ENCODE data around the gene AGAP1.

The AGAP1 gene

DNA sequence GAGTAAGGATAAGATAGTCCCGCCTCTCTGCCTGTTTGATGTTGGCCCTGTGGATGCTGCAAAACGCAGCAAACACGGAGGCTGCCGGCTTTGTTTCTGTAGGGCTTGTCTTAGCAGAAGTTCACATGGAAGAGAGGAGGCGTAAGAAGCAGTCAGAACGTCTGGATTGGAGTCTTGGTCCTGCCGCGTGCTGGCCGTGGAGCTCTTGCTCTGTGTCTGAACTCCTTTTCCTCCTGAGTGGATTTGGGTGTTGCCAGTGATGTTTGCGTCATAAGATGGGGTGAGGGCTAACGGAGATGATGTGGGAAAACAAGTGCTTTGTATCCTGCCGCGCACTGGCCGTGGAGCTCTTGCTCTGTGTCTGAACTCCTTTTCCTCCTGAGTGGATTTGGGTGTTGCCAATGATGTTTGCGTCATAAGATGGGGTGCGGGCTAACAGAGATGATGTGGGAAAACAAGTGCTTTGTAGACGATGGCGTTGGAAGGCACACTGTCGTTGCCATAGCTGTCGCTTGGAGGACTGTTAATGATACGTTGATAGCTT is 240.9 kb downstream of the AGAP1 start:
- Mint-ChIP-seq H3K36me3 (ENCODE audit: insufficient read depth) (peaks cover 4% of the 10 kb centered on the region), H3K4me1 (no peaks in the 10 kb centered on the region)
- DNase-seq (ENCODE audit: low spot score in 2 of 2): no peak

DNA sequence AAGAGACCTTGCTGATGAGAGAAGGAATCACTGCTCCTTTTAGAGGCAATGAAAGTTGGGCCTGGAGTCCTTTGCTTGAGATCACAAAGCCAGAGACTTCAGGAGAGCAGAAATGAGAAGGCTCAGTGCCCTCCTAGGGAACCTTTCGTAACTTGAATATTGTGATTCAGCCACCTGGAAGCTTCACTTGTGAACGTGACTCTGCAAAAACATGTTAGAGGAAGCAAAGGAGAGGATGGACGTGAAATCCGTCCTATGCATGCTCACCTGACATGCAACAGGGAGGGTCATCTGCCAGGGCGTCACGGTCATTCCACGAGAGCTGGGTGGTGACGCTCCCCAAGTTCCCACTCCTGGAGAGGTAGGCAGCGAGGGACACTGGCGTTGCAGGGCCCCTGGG is 243.6 kb downstream of the AGAP1 start:
- H3K36me3 Mint-ChIP-seq (ENCODE audit: insufficient read depth): peaks cover 7% of the 10 kb centered on the region
- H3K27ac Mint-ChIP-seq (ENCODE audit: low read depth): no peak overlapping the region
- ATAC-seq (replicated peaks; ENCODE audit: extremely low read depth, poor library complexity, severe bottlenecking): no peak

More for the DNA sequence above, 240.9 kb downstream of the AGAP1 start:
- no peak overlapping the region for H3K4me3 Mint-ChIP-seq
- no peaks in the 10 kb centered on the region for H3K27me3 Mint-ChIP-seq
- ATAC-seq (replicated peaks; ENCODE audit: extremely low read depth, poor library complexity, severe bottlenecking): no peak
- H3K27ac Mint-ChIP-seq (ENCODE audit: low read depth): no peak overlapping the region
- H3K9me3 Mint-ChIP-seq: no peaks in the 10 kb centered on the region

DNA sequence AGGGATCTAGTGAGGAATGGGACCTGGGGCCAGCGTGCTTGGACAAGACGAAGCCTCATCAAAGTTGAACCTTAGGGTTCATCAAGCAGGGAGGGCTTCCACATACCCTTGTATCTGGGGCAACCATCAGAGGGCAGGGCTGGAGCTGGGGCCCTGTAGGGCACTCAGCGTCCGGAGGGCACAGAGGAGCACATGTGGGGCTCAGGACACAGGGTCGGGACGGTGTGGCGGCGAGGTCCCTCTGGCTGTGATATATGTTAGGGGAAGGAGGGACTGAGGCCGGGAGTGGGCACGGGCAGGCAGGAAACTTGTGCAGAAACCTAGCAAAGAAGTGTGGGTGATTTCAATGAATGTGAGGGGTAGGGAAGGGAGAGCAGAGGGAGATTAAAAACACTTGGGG is 244.0 kb downstream of the AGAP1 start:
- no peak overlapping the region for H3K4me3 Mint-ChIP-seq
- ATAC-seq (replicated peaks; ENCODE audit: extremely low read depth, poor library complexity, severe bottlenecking): no peak
- no peak overlapping the region for H3K27ac Mint-ChIP-seq (ENCODE audit: low read depth)
- no peaks in the 10 kb centered on the region for H3K4me1 Mint-ChIP-seq
- H3K27me3 Mint-ChIP-seq: no peaks in the 10 kb centered on the region
- H3K36me3 Mint-ChIP-seq (ENCODE audit: insufficient read depth): peaks cover 7% of the 10 kb centered on the region
- no peak for DNase-seq (ENCODE audit: low spot score in 2 of 2)
- H3K9me3 Mint-ChIP-seq: no peaks in the 10 kb centered on the region

More for the DNA sequence above, 243.6 kb downstream of the AGAP1 start:
- DNase-seq (ENCODE audit: low spot score in 2 of 2): no peak
- no peaks in the 10 kb centered on the region for H3K9me3 Mint-ChIP-seq
- no peaks in the 10 kb centered on the region for H3K27me3 Mint-ChIP-seq
- H3K4me1 Mint-ChIP-seq: no peaks in the 10 kb centered on the region
- no peak overlapping the region for H3K4me3 Mint-ChIP-seq

DNA sequence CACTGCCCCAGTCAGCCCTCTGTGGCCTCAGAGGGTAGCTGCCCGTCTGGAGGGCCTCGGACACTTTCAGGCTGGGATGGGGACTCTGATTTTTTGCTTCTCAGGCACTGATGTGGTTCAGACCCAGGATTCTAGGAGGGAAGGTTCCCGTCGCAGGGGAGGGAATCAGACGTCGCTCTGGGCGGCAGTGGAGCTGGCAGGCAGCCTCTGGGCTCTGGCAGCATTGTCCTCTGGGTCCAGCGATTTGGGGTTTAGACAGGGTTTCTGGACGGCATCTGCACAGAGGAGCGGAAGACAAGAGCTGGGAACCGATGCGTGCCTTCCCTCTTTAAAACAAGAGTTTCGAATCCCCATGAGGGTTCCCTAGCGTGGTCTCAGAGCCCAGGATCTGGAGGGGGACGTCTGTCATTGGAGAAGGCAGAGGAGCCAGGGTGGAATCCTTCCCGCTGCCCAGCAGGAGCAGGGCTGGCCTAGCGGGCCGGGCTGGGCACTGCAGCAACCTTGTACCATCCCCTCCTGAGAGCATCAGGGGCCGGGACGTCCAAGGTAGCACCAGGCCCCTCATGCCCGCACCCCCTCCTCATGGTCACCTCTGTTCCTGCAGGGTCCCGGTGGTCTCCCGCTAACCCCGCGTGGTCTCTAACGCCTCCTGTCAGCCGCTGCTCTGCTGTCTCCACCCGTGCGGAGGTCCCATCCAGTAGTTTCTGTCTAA is 246.0 kb downstream of the AGAP1 start:
- no peak overlapping the region for H3K4me3 Mint-ChIP-seq
- H3K27ac Mint-ChIP-seq (ENCODE audit: low read depth): no peak overlapping the region
- DNase-seq (ENCODE audit: low spot score in 2 of 2): no peak
- ATAC-seq (replicated peaks; ENCODE audit: extremely low read depth, poor library complexity, severe bottlenecking): no peak
- no peaks in the 10 kb centered on the region for H3K9me3 Mint-ChIP-seq
- peaks cover 12% of the 10 kb centered on the region for H3K36me3 Mint-ChIP-seq (ENCODE audit: insufficient read depth)
- H3K4me1 Mint-ChIP-seq: no peaks in the 10 kb centered on the region
- no peaks in the 10 kb centered on the region for H3K27me3 Mint-ChIP-seq

DNA sequence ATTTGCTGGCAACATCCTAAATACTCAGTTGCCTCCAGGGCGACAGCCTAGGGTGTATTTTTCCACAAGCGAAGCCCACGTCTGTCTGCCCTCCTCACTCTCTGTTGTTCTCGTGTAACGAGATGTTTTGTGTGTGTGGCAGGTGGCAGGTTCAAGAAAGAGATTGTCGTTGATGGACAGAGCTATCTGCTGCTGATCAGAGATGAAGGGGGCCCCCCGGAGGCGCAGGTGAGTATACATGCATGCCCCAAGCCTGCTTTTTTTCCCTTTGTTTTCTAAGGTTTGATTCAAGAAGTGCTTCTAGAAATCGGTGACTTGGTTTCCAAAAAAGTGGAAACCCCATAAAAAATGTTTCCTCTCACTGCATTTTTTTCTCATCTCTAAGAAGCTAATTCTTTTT is 247.0 kb downstream of the AGAP1 start:
- H3K27me3 Mint-ChIP-seq: no peaks in the 10 kb centered on the region
- no peak overlapping the region for H3K4me3 Mint-ChIP-seq
- DNase-seq (ENCODE audit: low spot score in 2 of 2): no peak
- no peak overlapping the region for H3K27ac Mint-ChIP-seq (ENCODE audit: low read depth)
- no peak for ATAC-seq (replicated peaks; ENCODE audit: extremely low read depth, poor library complexity, severe bottlenecking)
- no peaks in the 10 kb centered on the region for H3K4me1 Mint-ChIP-seq
- no peaks in the 10 kb centered on the region for H3K9me3 Mint-ChIP-seq
- H3K36me3 Mint-ChIP-seq (ENCODE audit: insufficient read depth): peaks cover 14% of the 10 kb centered on the region

DNA sequence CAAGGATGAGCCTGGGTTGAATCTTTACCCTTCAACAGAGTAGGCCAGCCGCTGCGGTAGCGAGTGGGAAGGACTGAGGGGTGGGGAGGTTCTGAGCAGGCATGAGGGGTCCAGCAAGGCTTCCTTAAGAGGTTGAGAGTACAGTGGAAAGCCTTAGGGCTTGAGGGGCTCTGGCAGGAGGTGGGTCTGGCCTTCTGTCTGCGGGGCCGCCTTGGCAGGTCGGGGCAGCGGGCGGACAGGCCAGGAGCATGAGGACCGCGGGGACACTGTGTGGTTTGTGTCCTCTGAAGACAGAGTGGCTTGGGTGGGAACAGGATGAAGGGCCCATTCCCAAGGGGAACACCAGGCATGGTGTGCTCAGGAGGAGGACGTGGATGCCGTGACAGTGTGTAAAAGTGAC is 250.3 kb downstream of the AGAP1 start:
- DNase-seq (ENCODE audit: low spot score in 2 of 2) (no peak), ATAC-seq (replicated peaks; ENCODE audit: extremely low read depth, poor library complexity, severe bottlenecking) (no peak)
- H3K36me3 Mint-ChIP-seq (ENCODE audit: insufficient read depth): peaks cover 15% of the 10 kb centered on the region
- no peak overlapping the region for H3K27ac Mint-ChIP-seq (ENCODE audit: low read depth)
- no peak overlapping the region for H3K4me3 Mint-ChIP-seq
- H3K27me3 Mint-ChIP-seq: no peaks in the 10 kb centered on the region
- no peaks in the 10 kb centered on the region for H3K9me3 Mint-ChIP-seq
- H3K4me1 Mint-ChIP-seq: no peaks in the 10 kb centered on the region

DNA sequence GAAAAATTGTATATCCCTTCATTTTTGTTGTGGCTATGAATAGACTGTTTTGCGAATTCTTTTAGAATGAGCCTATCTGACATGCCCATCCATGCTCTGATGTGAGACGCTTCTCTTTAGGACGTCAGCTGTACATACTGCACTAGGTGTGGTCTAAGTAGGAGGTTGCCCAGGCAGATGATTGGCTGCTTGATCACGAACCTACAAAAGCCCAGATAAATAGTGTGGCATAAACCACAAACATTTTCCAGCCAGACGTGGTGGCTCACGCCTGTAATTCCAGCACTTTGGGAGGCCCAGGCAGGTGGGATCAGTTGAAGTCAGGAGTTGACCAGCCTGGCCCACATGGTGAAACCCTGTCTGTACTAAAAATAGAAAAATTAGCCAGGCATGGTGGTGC is 251.8 kb downstream of the AGAP1 start:
- no peak for ATAC-seq (replicated peaks; ENCODE audit: extremely low read depth, poor library complexity, severe bottlenecking)
- H3K27me3 Mint-ChIP-seq: no peaks in the 10 kb centered on the region
- H3K4me3 Mint-ChIP-seq: no peak overlapping the region
- no peaks in the 10 kb centered on the region for H3K4me1 Mint-ChIP-seq
- H3K9me3 Mint-ChIP-seq: no peaks in the 10 kb centered on the region
- no peak for DNase-seq (ENCODE audit: low spot score in 2 of 2)
- H3K36me3 Mint-ChIP-seq (ENCODE audit: insufficient read depth): peaks cover 17% of the 10 kb centered on the region
- no peak overlapping the region for H3K27ac Mint-ChIP-seq (ENCODE audit: low read depth)

DNA sequence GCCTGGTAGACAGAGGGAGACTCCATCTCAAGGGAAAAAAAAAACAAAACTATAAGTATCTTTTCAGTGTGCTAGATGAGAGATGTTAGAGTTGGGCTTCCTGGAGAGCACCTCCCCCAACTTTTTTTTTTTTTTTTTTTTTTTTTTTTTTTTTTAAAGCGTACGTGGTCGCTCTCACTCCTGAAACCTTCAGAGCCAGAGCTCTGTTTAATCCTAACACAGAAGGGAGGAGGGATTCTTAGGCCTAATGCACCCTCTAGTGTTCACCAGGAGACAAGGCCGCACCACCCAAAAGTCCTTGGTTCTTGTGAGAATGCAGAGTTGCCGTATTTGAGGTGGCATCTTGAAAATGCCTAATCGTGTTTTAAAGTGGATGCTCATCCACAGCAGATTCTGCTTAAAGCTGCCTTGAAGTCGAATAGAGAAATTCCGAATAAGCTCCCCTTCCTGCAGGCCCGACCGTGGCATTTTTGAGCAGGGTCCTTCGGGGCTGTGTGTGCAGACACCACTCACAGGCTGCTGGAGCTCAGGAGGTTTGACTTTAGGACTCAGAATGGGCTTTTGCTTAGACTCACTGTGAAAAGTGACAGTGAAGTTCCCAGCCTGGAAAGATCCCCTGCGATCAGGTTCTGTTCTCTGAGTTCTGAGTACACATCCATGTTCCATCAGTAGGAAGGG is 252.6 kb downstream of the AGAP1 start:
- Mint-ChIP-seq H3K4me1 (no peaks in the 10 kb centered on the region), H3K27ac (ENCODE audit: low read depth) (no peak overlapping the region), H3K9me3 (no peaks in the 10 kb centered on the region), H3K27me3 (no peaks in the 10 kb centered on the region), H3K36me3 (ENCODE audit: insufficient read depth) (peaks cover 15% of the 10 kb centered on the region), H3K4me3 (no peak overlapping the region)
- ATAC-seq (replicated peaks; ENCODE audit: extremely low read depth, poor library complexity, severe bottlenecking) (no peak), DNase-seq (ENCODE audit: low spot score in 2 of 2) (peak in 1 of 2 donors; percentile 35)

DNA sequence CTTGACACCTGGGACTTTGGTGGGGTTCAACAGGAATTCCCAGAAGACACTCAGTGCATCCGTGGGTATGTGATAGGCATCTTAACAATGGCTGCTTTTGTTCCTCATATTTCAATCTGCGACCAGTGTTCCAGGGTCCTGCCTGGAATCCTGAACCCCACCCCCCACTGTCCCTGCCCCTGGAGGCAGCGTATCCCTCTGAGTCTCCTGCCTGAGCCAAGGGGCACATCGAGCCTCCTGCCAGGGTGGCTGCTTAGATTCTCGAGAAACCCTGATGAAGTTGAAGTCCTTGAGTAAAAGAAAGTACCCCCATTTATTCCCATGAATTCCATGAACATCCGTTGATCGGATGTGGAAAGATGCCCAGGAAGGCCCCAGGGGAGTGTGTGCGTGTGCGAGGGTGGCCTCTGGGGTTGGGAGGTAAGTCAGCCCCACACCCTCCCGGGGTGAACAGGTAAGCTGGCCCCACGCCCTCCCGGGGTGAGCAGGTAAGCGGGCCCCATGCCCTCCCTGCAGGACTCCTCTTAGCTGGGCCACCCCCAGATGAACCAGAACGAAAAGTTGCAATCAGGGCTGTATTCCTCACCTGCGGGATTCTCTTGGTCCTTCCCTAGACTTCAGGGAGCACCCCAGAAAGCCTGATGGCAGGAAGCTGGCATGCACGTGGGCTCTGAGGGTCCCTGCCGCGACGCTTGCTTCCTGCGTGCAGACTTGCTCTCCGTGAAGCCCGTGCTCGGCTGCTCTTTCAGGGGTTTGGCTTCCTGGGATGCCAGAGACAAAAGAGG is 253.3 kb downstream of the AGAP1 start:
- no peak for DNase-seq (ENCODE audit: low spot score in 2 of 2)
- Mint-ChIP-seq H3K4me1 (no peaks in the 10 kb centered on the region), H3K27ac (ENCODE audit: low read depth) (no peak overlapping the region), H3K4me3 (no peak overlapping the region), H3K9me3 (no peaks in the 10 kb centered on the region), H3K27me3 (no peaks in the 10 kb centered on the region), H3K36me3 (ENCODE audit: insufficient read depth) (peaks cover 15% of the 10 kb centered on the region)
- no peak for ATAC-seq (replicated peaks; ENCODE audit: extremely low read depth, poor library complexity, severe bottlenecking)

DNA sequence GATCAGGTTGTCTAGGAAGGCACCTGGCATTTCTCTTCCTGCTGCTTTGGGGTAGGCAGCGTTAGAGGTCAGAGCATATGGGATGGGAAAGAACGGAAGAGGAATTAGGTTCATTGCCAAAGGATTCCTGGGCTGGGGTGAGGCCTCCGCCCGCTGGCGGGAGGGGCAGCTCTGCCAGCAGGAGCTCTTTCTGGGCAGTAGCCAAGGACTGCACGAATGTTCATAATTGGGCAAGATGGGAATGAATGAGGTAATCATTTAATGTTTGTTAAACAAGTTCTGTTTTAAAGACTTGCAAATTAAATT is 253.9 kb downstream of the AGAP1 start:
- no peaks in the 10 kb centered on the region for H3K9me3 Mint-ChIP-seq
- H3K27ac Mint-ChIP-seq (ENCODE audit: low read depth): no peak overlapping the region
- DNase-seq (ENCODE audit: low spot score in 2 of 2) (no peak), ATAC-seq (replicated peaks; ENCODE audit: extremely low read depth, poor library complexity, severe bottlenecking) (no peak)
- no peaks in the 10 kb centered on the region for H3K4me1 Mint-ChIP-seq
- no peak overlapping the region for H3K4me3 Mint-ChIP-seq
- H3K27me3 Mint-ChIP-seq: no peaks in the 10 kb centered on the region
- H3K36me3 Mint-ChIP-seq (ENCODE audit: insufficient read depth): peaks cover 17% of the 10 kb centered on the region

DNA sequence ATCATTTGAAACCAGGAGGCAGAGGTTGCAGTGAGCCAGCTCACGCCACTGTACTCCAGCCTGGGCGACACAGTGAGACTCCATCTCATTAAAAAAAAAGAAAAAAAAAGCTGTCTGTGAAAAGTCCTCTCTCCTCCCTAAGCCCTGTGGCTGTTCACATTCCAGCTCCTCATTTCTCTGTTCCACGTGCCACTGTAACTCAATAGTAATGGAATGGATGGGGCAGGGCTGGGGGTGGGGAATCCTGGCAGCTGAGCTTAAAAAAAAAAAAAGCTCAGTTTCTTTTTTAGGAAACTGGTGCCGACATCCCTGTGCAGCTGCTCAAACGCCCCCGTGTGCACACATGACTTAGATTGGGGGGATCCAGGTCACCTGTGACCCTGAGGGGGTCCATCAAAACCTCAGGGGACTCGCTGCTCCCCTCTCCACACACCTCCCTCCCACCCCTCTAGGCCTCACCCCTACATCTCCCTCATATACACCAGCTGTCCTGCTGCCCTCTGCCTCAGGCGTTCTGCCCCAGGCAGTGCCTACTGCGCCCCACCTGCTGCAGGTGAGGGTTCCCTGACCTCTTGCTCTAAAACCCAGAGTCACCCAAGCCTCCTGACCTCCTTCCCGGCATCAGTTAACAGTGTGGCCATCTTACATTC is 255.4 kb downstream of the AGAP1 start:
- no peak overlapping the region for H3K4me3 Mint-ChIP-seq
- H3K27ac Mint-ChIP-seq (ENCODE audit: low read depth): no peak overlapping the region
- no peak for ATAC-seq (replicated peaks; ENCODE audit: extremely low read depth, poor library complexity, severe bottlenecking)
- no peaks in the 10 kb centered on the region for H3K4me1 Mint-ChIP-seq
- H3K9me3 Mint-ChIP-seq: no peaks in the 10 kb centered on the region
- no peaks in the 10 kb centered on the region for H3K27me3 Mint-ChIP-seq
- no peak for DNase-seq (ENCODE audit: low spot score in 2 of 2)
- peaks cover 13% of the 10 kb centered on the region for H3K36me3 Mint-ChIP-seq (ENCODE audit: insufficient read depth)

DNA sequence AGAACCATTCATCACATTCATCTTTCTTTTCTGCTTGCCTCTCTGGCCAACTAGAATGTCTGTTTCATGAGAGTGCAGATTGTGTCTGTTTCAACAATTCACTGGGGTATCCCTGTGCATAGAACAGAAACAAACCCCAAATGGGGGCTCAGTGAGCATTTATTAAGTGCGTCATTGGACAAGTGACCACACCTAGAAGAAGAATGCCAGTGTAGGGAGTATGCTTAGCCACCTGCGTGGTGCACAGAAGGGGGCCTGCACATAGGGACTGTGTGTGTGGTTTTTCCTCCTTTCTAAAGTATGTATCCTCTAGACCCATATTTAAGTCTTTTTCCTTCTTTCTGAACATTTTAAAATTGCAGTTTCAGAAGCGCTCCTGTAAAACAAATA is 255.9 kb downstream of the AGAP1 start:
- Mint-ChIP-seq H3K27me3 (no peaks in the 10 kb centered on the region), H3K36me3 (ENCODE audit: insufficient read depth) (peaks cover 12% of the 10 kb centered on the region), H3K9me3 (no peaks in the 10 kb centered on the region), H3K4me3 (no peak overlapping the region), H3K27ac (ENCODE audit: low read depth) (no peak overlapping the region), H3K4me1 (no peaks in the 10 kb centered on the region)
- ATAC-seq (replicated peaks; ENCODE audit: extremely low read depth, poor library complexity, severe bottlenecking) (no peak), DNase-seq (ENCODE audit: low spot score in 2 of 2) (no peak)
